AG04450 (cell line): ENCODE measurements around the gene RAD9A. TPM values are rescaled to one million over a fixed set of nuclear protein-coding genes. Genes with fewer than 3 reads are reported as not detected.

Source experiments
- CTCF ChIA-PET: fragments of 300-600, 350-600 bp; formaldehyde crosslinking; extraction: SDS; loops from one replicate; lab custom pipeline; 2022; ENCODE audit warnings: antibody characterized with exemption, inconsistent platforms; lab: Charles Lee
- POLR2A ChIA-PET: fragments of 350-600 bp; formaldehyde crosslinking; extraction: SDS; loops from one replicate; lab custom pipeline; 2021; ENCODE audit warnings: antibody characterized with exemption, inconsistent platforms; lab: Yijun Ruan, JAX
- DNase-seq: peaks from one replicate; pipeline ENCODE4 v3.0.0-alpha.2; 2011; ENCODE audit warnings: low read depth, low spot score
- H3K27ac ChIP-seq: one replicate; pipeline ENCODE4 v1.5.1; 2012; ENCODE audit warnings: low read depth, low read length, control low read depth
- H3K27me3 ChIP-seq: one replicate; pipeline ENCODE4 v1.6.0; 2012; ENCODE audit warnings: low read length; ENCODE audit not compliant: control insufficient read depth, insufficient read depth
- H3K4me3 ChIP-seq: 2 replicates; pipeline ENCODE4 v1.5.1; 2011; ENCODE audit warnings: mild to moderate bottlenecking, low read depth, low read length, control low read depth
- H3K9me3 ChIP-seq: 2 replicates; pipeline ENCODE4 v1.5.1; 2012; ENCODE audit warnings: low read length; ENCODE audit not compliant: control insufficient read depth, insufficient read depth
- polyA plus RNA-seq: library from polyadenylated mRNA; depleted of rRNA; stranded (reverse); fragments of >200 nt; gene quantifications from 2 replicates; pipeline ENCODE4 v1.2.3, GENCODE V29; 2011
- TF ChIP-seq, protein P1 (sequence below): IDR thresholded peaks from 2 replicates; pipeline ENCODE4 v1.5.1; 2011; ENCODE audit warnings: low read depth, low read length, control low read depth, inconsistent platforms

The RAD9A gene
- polyA plus RNA-seq, 1 experiment: 3.2 TPM

DNA sequence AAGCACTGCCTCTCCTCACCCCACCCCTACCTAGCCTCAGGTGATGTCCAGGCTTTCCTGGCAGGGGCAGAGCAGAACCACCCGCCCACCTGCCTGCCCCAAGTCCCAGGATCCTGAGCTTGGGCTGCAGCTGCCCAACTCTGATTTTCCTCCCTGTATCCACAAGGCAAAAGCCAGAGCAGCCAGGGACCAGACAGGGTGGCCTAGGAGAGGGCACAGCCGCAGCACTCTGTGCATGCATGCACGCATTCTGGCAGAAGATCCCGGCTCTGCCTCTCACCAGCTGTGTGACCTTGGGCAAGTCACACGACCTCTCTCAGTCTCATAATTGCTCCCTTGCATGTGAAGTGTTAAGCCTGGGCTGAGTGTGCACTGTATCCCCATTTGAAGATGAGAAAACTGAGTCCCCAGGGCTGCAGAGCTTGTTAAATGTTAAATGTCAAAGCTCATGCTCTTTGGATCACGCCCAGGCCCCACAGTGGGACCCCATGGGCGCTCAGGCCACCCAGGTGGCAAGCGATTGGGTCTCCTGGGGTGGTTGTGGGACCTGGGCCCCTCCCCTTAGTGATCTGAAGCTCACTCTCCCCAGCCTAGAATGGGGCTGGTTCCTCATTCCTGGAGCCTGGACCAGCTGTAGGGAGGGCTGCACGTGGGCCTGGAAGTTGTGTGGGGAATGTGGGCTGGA, 20.9 kb downstream of the RAD9A start:
- Histone ChIP-seq H3K27ac (no peak overlapping the region), H3K27me3 (peaks cover 46% of the 10 kb centered on the region), H3K9me3 (no peaks in the 10 kb centered on the region), H3K4me3 (no peak overlapping the region)
- POLR2A ChIA-PET: interaction anchor here (0.8 kb wide), 1 partner anchor 21 kb away, joined by 4 read pairs; the partner anchor contains the start of gene RAD9A
- DNase-seq: no peak
- TF ChIP-seq, protein P1, sequence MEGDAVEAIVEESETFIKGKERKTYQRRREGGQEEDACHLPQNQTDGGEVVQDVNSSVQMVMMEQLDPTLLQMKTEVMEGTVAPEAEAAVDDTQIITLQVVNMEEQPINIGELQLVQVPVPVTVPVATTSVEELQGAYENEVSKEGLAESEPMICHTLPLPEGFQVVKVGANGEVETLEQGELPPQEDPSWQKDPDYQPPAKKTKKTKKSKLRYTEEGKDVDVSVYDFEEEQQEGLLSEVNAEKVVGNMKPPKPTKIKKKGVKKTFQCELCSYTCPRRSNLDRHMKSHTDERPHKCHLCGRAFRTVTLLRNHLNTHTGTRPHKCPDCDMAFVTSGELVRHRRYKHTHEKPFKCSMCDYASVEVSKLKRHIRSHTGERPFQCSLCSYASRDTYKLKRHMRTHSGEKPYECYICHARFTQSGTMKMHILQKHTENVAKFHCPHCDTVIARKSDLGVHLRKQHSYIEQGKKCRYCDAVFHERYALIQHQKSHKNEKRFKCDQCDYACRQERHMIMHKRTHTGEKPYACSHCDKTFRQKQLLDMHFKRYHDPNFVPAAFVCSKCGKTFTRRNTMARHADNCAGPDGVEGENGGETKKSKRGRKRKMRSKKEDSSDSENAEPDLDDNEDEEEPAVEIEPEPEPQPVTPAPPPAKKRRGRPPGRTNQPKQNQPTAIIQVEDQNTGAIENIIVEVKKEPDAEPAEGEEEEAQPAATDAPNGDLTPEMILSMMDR: no peak
- CTCF ChIA-PET: interaction anchor here (3.7 kb wide), 1 partner anchor 11 kb away, joined by 22 read pairs; the partner anchor contains the start of gene PPP1CA

DNA sequence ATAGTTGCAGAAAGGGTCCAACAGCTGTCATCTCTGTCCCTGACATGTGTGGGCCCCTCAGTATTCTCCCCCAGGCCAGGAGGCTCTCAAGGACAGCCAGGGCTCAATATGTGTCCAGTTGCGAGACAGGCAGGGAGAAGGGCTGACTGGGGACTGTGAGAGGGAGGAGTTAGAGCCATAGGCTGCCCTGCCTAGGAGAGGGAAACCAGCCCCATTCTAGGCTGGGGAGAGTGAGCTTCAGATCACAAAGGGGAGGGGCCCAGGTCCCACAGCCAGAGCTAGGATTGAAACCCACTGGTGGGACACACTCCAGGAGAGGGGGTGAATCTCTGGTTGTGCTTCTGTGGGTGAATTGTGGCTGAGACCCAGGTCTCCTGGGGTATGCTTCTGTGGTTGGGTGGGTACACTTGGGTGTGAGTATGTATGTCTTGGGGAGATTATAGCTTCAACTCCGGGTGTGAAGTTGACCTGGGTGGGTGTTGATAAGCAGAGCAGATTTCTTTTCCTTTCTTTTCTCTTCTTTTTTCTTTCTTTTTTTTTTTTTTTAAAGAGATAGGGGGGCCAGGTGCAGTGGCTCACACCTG, 21.6 kb downstream of the RAD9A start:
- H3K4me3 ChIP-seq: no peak overlapping the region
- TF ChIP-seq, protein P1: no peak
- no peak overlapping the region for H3K27ac ChIP-seq
- no peaks in the 10 kb centered on the region for H3K9me3 ChIP-seq
- no peak for DNase-seq
- peaks cover 43% of the 10 kb centered on the region for H3K27me3 ChIP-seq
- ChIA-PET POLR2A (interaction anchor here (0.6 to 0.8 kb wide), 2 partner anchors 21 to 71 kb away, joined by 4 read pairs; partner anchors contain the start of gene RAD9A), CTCF (interaction anchor here (1.0 to 3.7 kb wide), 2 partner anchors 11 to 56 kb away, joined by 5 to 22 read pairs; partner anchors contain the start of gene PPP1CA)

DNA sequence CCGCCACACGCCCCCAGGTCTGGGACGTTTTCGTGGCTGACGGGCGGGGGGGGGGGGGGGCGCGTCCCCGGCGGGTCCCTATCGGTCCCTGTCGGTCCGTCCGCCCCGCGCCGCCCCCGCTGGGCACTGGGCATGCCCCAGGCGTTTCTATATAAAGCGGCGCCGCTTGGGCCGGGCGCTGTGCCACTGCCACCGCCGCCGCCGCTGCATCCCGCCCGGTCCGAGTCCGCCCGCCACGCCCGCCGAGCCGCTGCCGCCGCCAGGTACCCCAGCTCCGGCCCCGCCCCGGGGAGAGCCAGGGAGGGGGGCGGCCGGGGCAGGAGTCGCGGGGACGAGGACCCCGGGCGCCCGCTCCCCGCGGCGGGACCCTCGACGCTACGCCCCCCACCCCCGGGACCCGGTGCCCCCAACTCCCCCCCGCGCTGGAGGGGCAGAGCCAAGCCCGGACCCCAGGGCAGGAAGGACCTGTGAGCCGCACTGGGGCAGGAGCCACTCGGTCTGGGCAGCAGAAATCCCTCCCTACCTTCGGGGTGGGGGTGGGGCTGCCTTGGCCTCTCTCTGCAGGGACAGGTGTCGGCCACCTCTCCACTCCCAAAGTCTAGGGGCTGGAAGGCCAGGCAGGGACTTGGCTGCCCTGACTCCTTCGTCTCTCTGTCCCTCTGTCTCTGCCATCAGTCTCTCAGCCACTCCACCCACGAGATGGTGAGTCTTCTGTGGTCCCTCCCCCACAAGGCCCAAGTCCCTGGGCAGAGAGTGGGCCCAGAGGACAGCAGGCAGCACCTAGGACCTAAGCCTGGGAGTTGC, 23.9 kb downstream of the RAD9A start, which contains the start of gene CARNS1:
Gene CARNS1 (plus strand): TSS at position 178 of the 804 bp plus-strand sequence. CDS start 522 bp downstream, at position 700.
- no peak for DNase-seq
- ChIA-PET CTCF (interaction anchor here (1.2 to 3.7 kb wide), 2 partner anchors 14 kb away, joined by 7 to 22 read pairs; partner anchors contain the start of gene PPP1CA), POLR2A (no interaction called here)
- TF ChIP-seq, protein P1: no peak
- H3K27me3 ChIP-seq: peaks cover 27% of the 10 kb centered on the region
- H3K4me3 ChIP-seq: peak within 1 kb of the TSS; percentile 17; the same call in 1 of the 2 replicates
- no peaks in the 10 kb centered on the region for H3K9me3 ChIP-seq
- no peak within 1 kb of the TSS for H3K27ac ChIP-seq

DNA sequence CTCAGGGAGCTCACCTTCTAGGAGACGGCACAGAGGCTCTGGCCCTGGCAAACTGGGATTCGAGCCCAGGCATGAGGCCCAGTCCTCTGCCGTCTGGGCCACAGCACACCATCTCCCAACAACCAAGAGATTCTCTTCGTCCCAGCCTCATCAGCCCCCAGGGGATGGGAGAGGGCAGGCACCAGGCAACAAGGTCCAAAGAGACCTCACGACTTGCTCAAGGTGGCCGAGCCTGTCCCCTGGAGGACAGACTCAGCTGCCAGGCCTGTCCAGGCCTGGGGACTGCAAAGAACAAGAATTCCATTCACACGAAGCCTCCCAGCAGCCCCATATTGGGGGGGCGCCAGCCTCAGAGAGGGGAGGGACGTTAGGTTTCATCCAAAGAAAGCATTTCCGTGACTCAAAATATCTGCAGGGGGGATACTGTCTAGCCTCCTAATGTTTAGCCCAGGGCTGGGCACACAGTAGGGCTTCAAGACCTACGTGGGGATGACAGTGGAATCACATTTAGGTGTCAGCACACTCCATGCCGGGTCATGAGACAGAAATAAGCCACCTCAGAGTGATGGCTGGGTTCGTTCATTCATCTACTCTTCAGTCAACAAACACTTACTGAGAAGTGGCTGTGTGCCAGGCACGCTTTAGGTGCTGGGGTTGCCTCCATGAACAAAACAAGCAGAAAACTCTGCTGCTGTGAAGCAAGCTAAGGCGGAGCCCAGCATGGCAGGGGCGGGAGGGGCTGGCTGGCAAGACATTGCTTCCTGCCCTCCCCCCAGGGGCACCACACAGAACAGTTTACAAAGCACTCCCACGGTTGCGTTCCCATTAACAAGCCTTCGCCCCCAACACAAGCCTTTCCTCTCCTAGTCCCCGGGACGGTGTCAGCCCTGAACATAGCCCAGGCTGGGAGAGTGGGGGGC, 24.9 kb downstream of the RAD9A start:
- no peak for DNase-seq
- H3K27ac ChIP-seq: no peak overlapping the region
- no peak overlapping the region for H3K4me3 ChIP-seq
- ChIA-PET CTCF (interaction anchor here (1.2 kb wide), 1 partner anchor 15 kb away, joined by 7 read pairs; the partner anchor contains the start of gene PPP1CA), POLR2A (no interaction called here)
- TF ChIP-seq, protein P1: no peak
- no peaks in the 10 kb centered on the region for H3K9me3 ChIP-seq
- peaks cover 25% of the 10 kb centered on the region for H3K27me3 ChIP-seq
